HEK293 (cell line): ENCODE data around the gene B3GNT8.

Source experiments
- CTCF ChIA-PET: fragments of 350-600 bp; formaldehyde crosslinking; extraction: SDS; loops from one replicate; lab custom pipeline; 2021; ENCODE audit warnings: antibody characterized with exemption; lab: Yijun Ruan, JAX
- POLR2A ChIA-PET: fragments of 300-600 bp; formaldehyde crosslinking; extraction: SDS; loops from one replicate; lab custom pipeline; 2020; ENCODE audit warnings: antibody characterized with exemption, inconsistent platforms; lab: Yijun Ruan, JAX
- H3K27ac ChIP-seq: fragments of 200-500 bp; sonication (Bioruptor generic); 2 replicates; pipeline ENCODE4 v1.5.1; 2014; ENCODE audit warnings: low read depth, low read length, control low read depth, inconsistent platforms; ENCODE audit errors: extremely low read depth
- H3K36me3 ChIP-seq, 2 experiments: fragments of 200-500 bp in 1 of 2; sonication (Bioruptor generic) in 1 of 2; 1 replicate in 1 of 2; 2 replicates in 1 of 2; pipeline ENCODE4 v1.5.1; 2014 to 2017; ENCODE audit warnings: inconsistent platforms in 2 of 2, low read length in 2 of 2; ENCODE audit not compliant: control insufficient read depth in 2 of 2, insufficient read depth in 1 of 2
- H3K4me1 ChIP-seq: fragments of 200-500 bp; sonication (Bioruptor generic); 2 replicates; pipeline ENCODE4 v1.5.1; 2014; ENCODE audit warnings: mild to moderate bottlenecking, low read length, inconsistent platforms; ENCODE audit not compliant: control insufficient read depth, insufficient read depth
- H3K4me3 ChIP-seq: 2 replicates; pipeline ENCODE4 v1.5.1; 2011; ENCODE audit warnings: low read depth, mild to moderate bottlenecking, control low read depth, low read length, moderate library complexity
- H3K9me3 ChIP-seq: fragments of 200-500 bp; sonication (Bioruptor generic); 2 replicates; pipeline ENCODE4 v1.5.1; 2014; ENCODE audit warnings: low read depth, low read length, inconsistent platforms; ENCODE audit not compliant: control insufficient read depth, insufficient read depth
- BCL6B ChIP-seq: fragments of 450-650 bp; formaldehyde crosslinking; IDR thresholded peaks from 2 replicates; pipeline ENCODE4 v1.5.1; 2017; ENCODE audit warnings: missing biosample characterization, missing genetic modification characterization
- EGR2 ChIP-seq: fragments of 450-650 bp; formaldehyde crosslinking; IDR thresholded peaks from 2 replicates; pipeline ENCODE4 v1.5.1; 2016; ENCODE audit warnings: low read depth, missing biosample characterization, missing genetic modification characterization
- GLI4 ChIP-seq: fragments of 450-650 bp; formaldehyde crosslinking; IDR thresholded peaks from 2 replicates; pipeline ENCODE4 v1.5.1; 2016; ENCODE audit warnings: missing biosample characterization, missing genetic modification characterization
- GLIS1 ChIP-seq: fragments of 450-650 bp; formaldehyde crosslinking; IDR thresholded peaks from 2 replicates; pipeline ENCODE4 v1.5.1; 2016; ENCODE audit warnings: missing biosample characterization, missing genetic modification characterization
- KLF9 ChIP-seq: fragments of 450-650 bp; formaldehyde crosslinking; IDR thresholded peaks from 2 replicates; pipeline ENCODE4 v1.5.1; 2016; ENCODE audit warnings: missing biosample characterization, missing genetic modification characterization, low read depth
- MYNN ChIP-seq: fragments of 450-650 bp; formaldehyde crosslinking; IDR thresholded peaks from 2 replicates; pipeline ENCODE4 v1.5.1; 2016; ENCODE audit warnings: missing biosample characterization, missing genetic modification characterization, borderline replicate concordance
- PBX3 ChIP-seq: sonication (generic); formaldehyde crosslinking; IDR thresholded peaks from 2 replicates; pipeline ENCODE4 v1.8.1; 2022; ENCODE audit warnings: mild to moderate bottlenecking, moderate library complexity, missing genetic modification reagents
- PRDM1 ChIP-seq: fragments of 450-650 bp; formaldehyde crosslinking; IDR thresholded peaks from 2 replicates; pipeline ENCODE4; 2016; ENCODE audit warnings: missing biosample characterization, missing genetic modification characterization
- ZBTB48 ChIP-seq: fragments of 450-650 bp; formaldehyde crosslinking; IDR thresholded peaks from 2 replicates; pipeline ENCODE4 v1.5.1; 2016; ENCODE audit warnings: missing biosample characterization, missing genetic modification characterization
- ZBTB8A ChIP-seq: fragments of 450-650 bp; formaldehyde crosslinking; IDR thresholded peaks from 2 replicates; pipeline ENCODE4 v1.5.1; 2016; ENCODE audit warnings: missing biosample characterization, missing genetic modification characterization
- ZFHX2 ChIP-seq: fragments of 450-650 bp; formaldehyde crosslinking; conservative IDR thresholded peaks from 2 replicates; pipeline ENCODE4 v1.5.1; 2016; ENCODE audit warnings: missing biosample characterization, missing genetic modification characterization
- ZFP69B ChIP-seq: fragments of 450-650 bp; formaldehyde crosslinking; IDR thresholded peaks from 2 replicates; pipeline ENCODE4 v1.5.1; 2016; ENCODE audit warnings: missing biosample characterization, missing genetic modification characterization
- ZNF114 ChIP-seq: fragments of 450-650 bp; formaldehyde crosslinking; IDR thresholded peaks from 2 replicates; pipeline ENCODE4 v1.5.0; 2017; ENCODE audit warnings: missing biosample characterization, missing genetic modification characterization
- ZNF132 ChIP-seq: fragments of 450-650 bp; formaldehyde crosslinking; IDR thresholded peaks from 2 replicates; pipeline ENCODE4 v1.5.1; 2017; ENCODE audit warnings: missing biosample characterization, missing genetic modification characterization, borderline replicate concordance
- ZNF19 ChIP-seq: fragments of 450-650 bp; formaldehyde crosslinking; IDR thresholded peaks from 2 replicates; pipeline ENCODE4; 2016; ENCODE audit warnings: missing biosample characterization, missing genetic modification characterization, low read depth
- ZNF366 ChIP-seq: fragments of 450-650 bp; formaldehyde crosslinking; conservative IDR thresholded peaks from 2 replicates; pipeline ENCODE4 v1.5.1; 2016; ENCODE audit warnings: missing biosample characterization, missing genetic modification characterization
- ZNF398 ChIP-seq: fragments of 450-650 bp; formaldehyde crosslinking; IDR thresholded peaks from 2 replicates; pipeline ENCODE4 v1.5.1; 2017; ENCODE audit warnings: missing biosample characterization, missing genetic modification characterization
- ZNF555 ChIP-seq: fragments of 450-650 bp; formaldehyde crosslinking; conservative IDR thresholded peaks from 2 replicates; pipeline ENCODE4 v1.5.1; 2017; ENCODE audit warnings: missing biosample characterization, mild to moderate bottlenecking, missing genetic modification characterization, inconsistent platforms
- ZNF571 ChIP-seq: fragments of 450-650 bp; formaldehyde crosslinking; IDR thresholded peaks from 2 replicates; pipeline ENCODE4 v1.5.0; 2017; ENCODE audit warnings: missing biosample characterization, missing genetic modification characterization
- ZNF692 ChIP-seq: fragments of 450-650 bp; formaldehyde crosslinking; IDR thresholded peaks from 2 replicates; pipeline ENCODE4 v1.5.1; 2016; ENCODE audit warnings: missing biosample characterization, missing genetic modification characterization
- ZNF785 ChIP-seq: fragments of 450-650 bp; formaldehyde crosslinking; IDR thresholded peaks from 2 replicates; pipeline ENCODE4 v1.5.1; 2016; ENCODE audit warnings: missing biosample characterization, missing genetic modification characterization
- ZNF791 ChIP-seq: fragments of 450-650 bp; formaldehyde crosslinking; IDR thresholded peaks from 2 replicates; pipeline ENCODE4 v1.5.1; 2016; ENCODE audit warnings: missing biosample characterization, missing genetic modification characterization
- ZSCAN4 ChIP-seq: fragments of 450-650 bp; formaldehyde crosslinking; IDR thresholded peaks from 2 replicates; pipeline ENCODE4 v1.5.1; 2017; ENCODE audit warnings: missing biosample characterization, missing genetic modification characterization

B3GNT8 gene

GRCh38 chr19:41428481-41428859 is 1.3 kb upstream of the B3GNT8 start (continued):
- no peak for TF ChIP-seq PBX3 (CRISPR knock-in tag)
- TF ChIP-seq ZSCAN4 = no peak
- TF ChIP-seq, all 188 proteins: peak for 0

GRCh38 chr19:41427647-41428480 is 690 bp upstream of the B3GNT8 start:
- Histone ChIP-seq H3K9me3 (no peaks in the 10 kb centered on the region), H3K27ac (peak overlapping the region; percentile 41; the same call in 1 of the 2 replicates), H3K4me1 (peaks cover 13% of the 10 kb centered on the region)
- peak; percentile 77 for TF ChIP-seq ZFP69B (tag by site-specific recombination)
- TF ChIP-seq ZNF366 (tag by site-specific recombination) = peak; percentile 39; the same call in 1 of the 2 replicates
- TF ChIP-seq ZNF398 (tag by site-specific recombination) = peak; percentile 80
- TF ChIP-seq ZNF132 = no peak
- 0 out of 2 replicates have a peak, but pooled peaks have one; percentile 8 for TF ChIP-seq PRDM1 (tag by site-specific recombination)
- peak; percentile 65 for TF ChIP-seq ZNF692 (tag by site-specific recombination)
- TF ChIP-seq GLIS1 (tag by site-specific recombination) = peak; percentile 92
- no peak for TF ChIP-seq ZNF571 (tag by site-specific recombination)
- TF ChIP-seq ZNF785 (tag by site-specific recombination) = peak; percentile 66; the same call in 1 of the 2 replicates
- TF ChIP-seq KLF9 (tag by site-specific recombination) = 0 out of 2 replicates have a peak, but pooled peaks have one; percentile 2
- TF ChIP-seq ZBTB48 (tag by site-specific recombination) = peak; percentile 75
- peak; percentile 82 for TF ChIP-seq EGR2
- peak; percentile 71 for TF ChIP-seq ZFHX2
- no peak for TF ChIP-seq BCL6B
- no peak for TF ChIP-seq GLI4 (tag by site-specific recombination)
- peak; percentile 21; the same call in 1 of the 2 replicates for TF ChIP-seq ZBTB8A
- no peak for TF ChIP-seq ZNF19 (tag by site-specific recombination)
- TF ChIP-seq ZNF555 (tag by site-specific recombination) = no peak
- TF ChIP-seq ZNF791 (tag by site-specific recombination) = 0 out of 2 replicates have a peak, but pooled peaks have one; percentile 27
- no peak for TF ChIP-seq MYNN (tag by site-specific recombination)
- no peak for TF ChIP-seq ZNF114 (tag by site-specific recombination)
- TF ChIP-seq, all 188 proteins: peak for 13
- Histone ChIP-seq H3K4me3 (no peak overlapping the region), H3K36me3 (peaks cover 17 to 46% of the 10 kb centered on the region in 2 experiments; a peak in 2 of 3 replicates)
- CTCF ChIA-PET = interaction anchor here (0.7 to 4.2 kb wide), 4 partner anchors 12 to 879 kb away, joined by 3 to 21 read pairs (median 7); partner anchors contain the start of gene DMAC2
- POLR2A ChIA-PET = interaction anchor here (0.9 to 2.1 kb wide), 7 partner anchors 10 to 64 kb away, joined by 3 to 25 read pairs (median 7); partner anchors contain the start of genes B9D2 and DMAC2
